Fibroblast of lung (primary cell): Measurements from ENCODE around the gene APOA5. TPM values are rescaled to one million over a fixed set of nuclear protein-coding genes. Genes with fewer than 3 reads are reported as not detected.

Experiments used
- DNase-seq, 2 donors: peaks; one replicate each; pipeline versions ENCODE4 v3.0.0 to v3.0.0-alpha.2; 2010; ENCODE audit warnings: low read depth in 2 of 2
- H2AFZ ChIP-seq: 2 replicates; pipeline ENCODE4 v1.5.1; 2012; ENCODE audit warnings: low read length, control low read depth, inconsistent platforms
- H3K27ac ChIP-seq: 2 replicates; pipeline ENCODE4 v1.5.1; 2011; ENCODE audit warnings: low read length, control low read depth; ENCODE audit not compliant: insufficient read depth
- H3K27me3 ChIP-seq: 2 replicates; pipeline ENCODE4 v1.5.1; 2011; ENCODE audit warnings: mild to moderate bottlenecking, low read length; ENCODE audit not compliant: control insufficient read depth, insufficient read depth
- H3K36me3 ChIP-seq: 2 replicates; pipeline ENCODE4 v1.5.1; 2011; ENCODE audit warnings: low read length; ENCODE audit not compliant: control insufficient read depth, insufficient read depth
- H3K4me1 ChIP-seq: 2 replicates; pipeline ENCODE4 v1.5.1; 2011; ENCODE audit warnings: low read length; ENCODE audit not compliant: control insufficient read depth, insufficient read depth; ENCODE audit errors: extremely low read depth
- H3K4me2 ChIP-seq: 2 replicates; pipeline ENCODE4 v1.5.1; 2011; ENCODE audit warnings: low read length, control low read depth; ENCODE audit not compliant: insufficient read depth; ENCODE audit errors: extremely low read depth
- H3K4me3 ChIP-seq, 4 experiments: fragments of 200-600 bp in 1 of 4; sonication (generic) in 1 of 4; replicated peaks in 1 of 4; 2 replicates each; pipeline ENCODE4 v1.5.1; 2011 to 2016; ENCODE audit warnings: low read length in 4 of 4, low read depth in 3 of 4, mild to moderate bottlenecking in 3 of 4, control low read depth in 2 of 4, inconsistent platforms in 1 of 4, mixed read lengths in 1 of 4; ENCODE audit not compliant: insufficient read depth in 1 of 4; ENCODE audit errors: control extremely low read depth in 1 of 4
- H3K79me2 ChIP-seq: 2 replicates; pipeline ENCODE4 v1.5.1; 2012; ENCODE audit warnings: mild to moderate bottlenecking, low read length, inconsistent platforms; ENCODE audit not compliant: control insufficient read depth, insufficient read depth
- H3K9ac ChIP-seq: 2 replicates; pipeline ENCODE4 v1.5.1; 2011; ENCODE audit warnings: mild to moderate bottlenecking, low read length, control low read depth; ENCODE audit not compliant: insufficient read depth
- H3K9me3 ChIP-seq: 2 replicates; pipeline ENCODE4 v1.5.1; 2012; ENCODE audit warnings: low read depth, low read length; ENCODE audit not compliant: control insufficient read depth, insufficient read depth
- H4K20me1 ChIP-seq: 2 replicates; pipeline ENCODE4 v1.5.1; 2011; ENCODE audit warnings: low read length; ENCODE audit not compliant: control insufficient read depth, insufficient read depth; ENCODE audit errors: extremely low read depth
- CTCF ChIP-seq, 2 donors: IDR thresholded peaks in 1 of 2; conservative IDR thresholded peaks in 1 of 2; 1 replicate in 1 of 2; 2 replicates in 1 of 2; pipeline ENCODE4 v1.5.1; 2011 to 2012; ENCODE audit warnings: low read length in 2 of 2, control low read depth in 1 of 2, inconsistent platforms in 1 of 2, low read depth in 1 of 2, mild to moderate bottlenecking in 1 of 2
- EZH2 ChIP-seq: IDR thresholded peaks from 2 replicates; pipeline ENCODE4 v1.5.1; 2012; ENCODE audit warnings: low read length, control low read depth, mild to moderate bottlenecking; ENCODE audit errors: missing control alignments
- polyA plus RNA-seq, 2 donors: library from polyadenylated mRNA; depleted of rRNA in 1 of 2; stranded (reverse) in 1 of 2; unstranded in 1 of 2; fragments of >200 nt; gene quantifications; 2 replicates each; pipeline ENCODE4 v1.2.1, GENCODE V29; 2011 to 2012; ENCODE audit warnings: missing spikeins in 1 of 2
- total RNA-seq: library from RNA; depleted of rRNA; stranded (reverse); fragments of >200 nt; gene quantifications from 2 replicates; pipeline ENCODE4 v1.2.1, GENCODE V29; 2014

The APOA5 gene
- total and polyA plus RNA-seq, 2 donors (not counting 1 experiment from before 2014, with no cell fraction given), result not detected

GRCh38 chr11:116750070-116750718 is 41.5 kb downstream of the APOA5 start:
- Histone ChIP-seq H3K27ac (no peak overlapping the region), H3K4me2 (no peak overlapping the region), H3K36me3 (peaks cover 3% of the 10 kb centered on the region), H3K4me1 (no peaks in the 10 kb centered on the region), H3K9ac (no peak overlapping the region), H3K79me2 (no peaks in the 10 kb centered on the region), H2AFZ (no peak overlapping the region), H3K9me3 (no peaks in the 10 kb centered on the region), H3K4me3 (no peak overlapping the region), H4K20me1 (no peaks in the 10 kb centered on the region), H3K27me3 (no peaks in the 10 kb centered on the region)
- no peak for DNase-seq
- no peak for TF ChIP-seq CTCF (conservative IDR thresholded peaks at IDR 0.05 in 1 of 2, IDR thresholded peaks at IDR 0.05 in 1 of 2; ENCODE audit: low read depth in 1 of 2, low read length in 2 of 2)
- TF ChIP-seq EZH2, result no peak

- H3K9me3 ChIP-seq, result no peaks in the 10 kb centered on the region
- H3K79me2 ChIP-seq, result no peaks in the 10 kb centered on the region
- no peak overlapping the region for H3K27ac ChIP-seq
- no peak for TF ChIP-seq EZH2
- TF ChIP-seq CTCF (conservative IDR thresholded peaks at IDR 0.05 in 1 of 2, IDR thresholded peaks at IDR 0.05 in 1 of 2; ENCODE audit: low read depth in 1 of 2, low read length in 2 of 2), result no peak
- no peak overlapping the region for H3K4me2 ChIP-seq
- H3K9ac ChIP-seq, result no peak overlapping the region
- H3K4me3 ChIP-seq, result no peak overlapping the region
- H3K4me1 ChIP-seq, result peaks cover 5% of the 10 kb centered on the region
- H4K20me1 ChIP-seq, result no peaks in the 10 kb centered on the region
- DNase-seq, result peak in 1 of 2 donors; percentile 83
- H2AFZ ChIP-seq, result no peak overlapping the region
- H3K27me3 ChIP-seq, result no peaks in the 10 kb centered on the region
- peaks cover 2% of the 10 kb centered on the region for H3K36me3 ChIP-seq
Measured at GRCh38 chr11:116742104-116742503, 49.6 kb downstream of the APOA5 start.

GRCh38 chr11:116740741-116741140 is 50.9 kb downstream of the APOA5 start:
- no peak overlapping the region for H3K4me3 ChIP-seq
- no peaks in the 10 kb centered on the region for H3K36me3 ChIP-seq
- no peak overlapping the region for H3K9ac ChIP-seq
- no peaks in the 10 kb centered on the region for H3K9me3 ChIP-seq
- peaks cover 5% of the 10 kb centered on the region for H3K4me1 ChIP-seq
- no peaks in the 10 kb centered on the region for H3K27me3 ChIP-seq
- no peak overlapping the region for H3K4me2 ChIP-seq
- H3K79me2 ChIP-seq, result no peaks in the 10 kb centered on the region
- TF ChIP-seq EZH2, result no peak
- no peak for TF ChIP-seq CTCF (conservative IDR thresholded peaks at IDR 0.05 in 1 of 2, IDR thresholded peaks at IDR 0.05 in 1 of 2; ENCODE audit: low read depth in 1 of 2, low read length in 2 of 2)
- no peak for DNase-seq
- no peak overlapping the region for H2AFZ ChIP-seq
- no peaks in the 10 kb centered on the region for H4K20me1 ChIP-seq
- no peak overlapping the region for H3K27ac ChIP-seq

Other genes starting within 250 kb of the APOA5 start
- 12.7 and 14.9 TPM in 2 replicates for gene BUD13, start 18.9 kb downstream of the APOA5 start, total RNA-seq
- 13.0 and 16.8 TPM in 2 replicates for gene BUD13, start 18.9 kb downstream of the APOA5 start, polyA plus RNA-seq
- gene ZPR1, start 3.9 kb downstream of the APOA5 start, total RNA-seq, result 28.4 and 30.8 TPM in 2 replicates
- gene ZPR1, start 3.9 kb downstream of the APOA5 start, polyA plus RNA-seq, result 56.4 and 65.3 TPM in 2 replicates
- gene APOA4, start 31.4 kb upstream of the APOA5 start, total RNA-seq, result not detected in 2 replicates
- gene APOA4, start 31.4 kb upstream of the APOA5 start, polyA plus RNA-seq, result not detected in 2 replicates
- gene APOC3, start 38.0 kb upstream of the APOA5 start, total RNA-seq, result not detected in 2 replicates
- gene APOC3, start 38.0 kb upstream of the APOA5 start, polyA plus RNA-seq, result not detected in 2 replicates
- gene APOA1, start 45.7 kb upstream of the APOA5 start, total RNA-seq, result 0.26 TPM in 1 of 2 replicates, not detected in the other
- 0.05 TPM in 1 of 2 replicates, not detected in the other for gene APOA1, start 45.7 kb upstream of the APOA5 start, polyA plus RNA-seq